ENCODE results near the gene RBM15.

The RBM15 gene

DNA sequence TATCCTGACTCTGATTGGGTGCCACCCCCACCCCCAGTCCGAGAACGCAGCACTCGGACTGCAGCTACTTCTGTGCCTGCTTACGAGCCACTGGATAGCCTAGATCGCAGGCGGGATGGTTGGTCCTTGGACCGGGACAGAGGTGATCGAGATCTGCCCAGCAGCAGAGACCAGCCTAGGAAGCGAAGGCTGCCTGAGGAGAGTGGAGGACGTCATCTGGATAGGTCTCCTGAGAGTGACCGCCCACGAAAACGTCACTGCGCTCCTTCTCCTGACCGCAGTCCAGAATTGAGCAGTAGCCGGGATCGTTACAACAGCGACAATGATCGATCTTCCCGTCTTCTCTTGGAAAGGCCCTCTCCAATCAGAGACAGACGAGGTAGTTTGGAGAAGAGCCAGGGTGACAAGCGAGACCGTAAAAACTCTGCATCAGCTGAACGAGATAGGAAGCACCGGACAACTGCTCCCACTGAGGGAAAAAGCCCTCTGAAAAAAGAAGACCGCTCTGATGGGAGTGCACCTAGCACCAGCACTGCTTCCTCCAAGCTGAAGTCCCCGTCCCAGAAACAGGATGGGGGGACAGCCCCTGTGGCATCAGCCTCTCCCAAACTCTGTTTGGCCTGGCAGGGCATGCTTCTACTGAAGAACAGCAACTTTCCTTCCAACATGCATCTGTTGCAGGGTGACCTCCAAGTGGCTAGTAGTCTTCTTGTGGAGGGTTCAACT, 2.1 kb downstream of the RBM15 start:
- no peaks in the 10 kb centered on the region for H3K27me3 ChIP-seq (ENCODE audit: control insufficient read depth, insufficient read depth, low read length)
- H2AFZ ChIP-seq = no peak overlapping the region
- H3K4me2 ChIP-seq (ENCODE audit: low read length) = no peak overlapping the region
- TF ChIP-seq, protein P1, sequence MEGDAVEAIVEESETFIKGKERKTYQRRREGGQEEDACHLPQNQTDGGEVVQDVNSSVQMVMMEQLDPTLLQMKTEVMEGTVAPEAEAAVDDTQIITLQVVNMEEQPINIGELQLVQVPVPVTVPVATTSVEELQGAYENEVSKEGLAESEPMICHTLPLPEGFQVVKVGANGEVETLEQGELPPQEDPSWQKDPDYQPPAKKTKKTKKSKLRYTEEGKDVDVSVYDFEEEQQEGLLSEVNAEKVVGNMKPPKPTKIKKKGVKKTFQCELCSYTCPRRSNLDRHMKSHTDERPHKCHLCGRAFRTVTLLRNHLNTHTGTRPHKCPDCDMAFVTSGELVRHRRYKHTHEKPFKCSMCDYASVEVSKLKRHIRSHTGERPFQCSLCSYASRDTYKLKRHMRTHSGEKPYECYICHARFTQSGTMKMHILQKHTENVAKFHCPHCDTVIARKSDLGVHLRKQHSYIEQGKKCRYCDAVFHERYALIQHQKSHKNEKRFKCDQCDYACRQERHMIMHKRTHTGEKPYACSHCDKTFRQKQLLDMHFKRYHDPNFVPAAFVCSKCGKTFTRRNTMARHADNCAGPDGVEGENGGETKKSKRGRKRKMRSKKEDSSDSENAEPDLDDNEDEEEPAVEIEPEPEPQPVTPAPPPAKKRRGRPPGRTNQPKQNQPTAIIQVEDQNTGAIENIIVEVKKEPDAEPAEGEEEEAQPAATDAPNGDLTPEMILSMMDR (IDR thresholded peaks at IDR 0.05) = no peak
- H3K9ac ChIP-seq = no peak overlapping the region
- no peak overlapping the region for H3K4me3 ChIP-seq (ENCODE audit: low read depth, low read length)
- H3K27ac ChIP-seq = no peak overlapping the region
- H3K79me2 ChIP-seq = peaks cover 10% of the 10 kb centered on the region
- no peaks in the 10 kb centered on the region for H3K36me3 ChIP-seq (ENCODE audit: control insufficient read depth, insufficient read depth, low read length)
- H3K4me1 ChIP-seq = peaks cover 8% of the 10 kb centered on the region
- no peaks in the 10 kb centered on the region for H3K9me3 ChIP-seq (ENCODE audit: control insufficient read depth, low read length)

DNA sequence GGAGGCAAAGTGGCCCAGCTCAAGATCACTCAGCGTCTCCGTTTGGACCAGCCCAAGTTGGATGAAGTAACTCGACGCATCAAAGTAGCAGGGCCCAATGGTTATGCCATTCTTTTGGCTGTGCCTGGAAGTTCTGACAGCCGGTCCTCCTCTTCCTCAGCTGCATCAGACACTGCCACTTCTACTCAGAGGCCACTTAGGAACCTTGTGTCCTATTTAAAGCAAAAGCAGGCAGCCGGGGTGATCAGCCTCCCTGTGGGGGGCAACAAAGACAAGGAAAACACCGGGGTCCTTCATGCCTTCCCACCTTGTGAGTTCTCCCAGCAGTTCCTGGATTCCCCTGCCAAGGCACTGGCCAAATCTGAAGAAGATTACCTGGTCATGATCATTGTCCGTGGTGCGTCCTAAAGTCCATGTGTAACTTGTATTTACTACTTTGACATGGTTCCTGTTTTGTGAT, 2.7 kb downstream of the RBM15 start:
- H3K27me3 ChIP-seq (ENCODE audit: control insufficient read depth, insufficient read depth, low read length) = no peaks in the 10 kb centered on the region
- H3K4me1 ChIP-seq = peaks cover 3% of the 10 kb centered on the region
- no peak overlapping the region for H3K9ac ChIP-seq
- H3K4me2 ChIP-seq (ENCODE audit: low read length) = no peak overlapping the region
- H3K36me3 ChIP-seq (ENCODE audit: control insufficient read depth, insufficient read depth, low read length) = no peaks in the 10 kb centered on the region
- TF ChIP-seq, protein P1 (IDR thresholded peaks at IDR 0.05) = no peak
- H3K27ac ChIP-seq = no peak overlapping the region
- H2AFZ ChIP-seq = no peak overlapping the region
- H3K9me3 ChIP-seq (ENCODE audit: control insufficient read depth, low read length) = no peaks in the 10 kb centered on the region
- H3K79me2 ChIP-seq = peaks cover 12% of the 10 kb centered on the region
- H3K4me3 ChIP-seq (ENCODE audit: low read depth, low read length) = no peak overlapping the region

DNA sequence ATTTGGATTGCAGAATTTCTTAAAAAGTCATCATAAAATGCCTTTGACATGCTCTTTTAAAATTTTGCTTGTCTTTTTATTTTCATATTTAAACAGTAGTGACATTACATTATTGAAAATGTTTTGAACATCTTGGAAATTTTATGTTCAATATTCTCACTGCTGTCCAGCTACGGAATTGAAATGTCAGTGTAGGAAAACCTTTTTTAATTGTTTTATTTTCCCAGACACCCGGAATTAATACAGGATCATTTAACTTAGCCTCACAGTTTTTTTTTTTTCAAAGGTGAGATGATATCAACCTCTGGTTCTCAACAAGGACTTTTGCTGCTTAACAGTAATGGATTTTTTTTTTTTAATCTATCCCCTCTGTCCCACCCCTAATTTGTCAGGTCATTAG, 4.1 kb downstream of the RBM15 start:
- H3K9ac ChIP-seq = no peak overlapping the region
- TF ChIP-seq, protein P1 (IDR thresholded peaks at IDR 0.05) = no peak
- H3K36me3 ChIP-seq (ENCODE audit: control insufficient read depth, insufficient read depth, low read length) = no peaks in the 10 kb centered on the region

DNA sequence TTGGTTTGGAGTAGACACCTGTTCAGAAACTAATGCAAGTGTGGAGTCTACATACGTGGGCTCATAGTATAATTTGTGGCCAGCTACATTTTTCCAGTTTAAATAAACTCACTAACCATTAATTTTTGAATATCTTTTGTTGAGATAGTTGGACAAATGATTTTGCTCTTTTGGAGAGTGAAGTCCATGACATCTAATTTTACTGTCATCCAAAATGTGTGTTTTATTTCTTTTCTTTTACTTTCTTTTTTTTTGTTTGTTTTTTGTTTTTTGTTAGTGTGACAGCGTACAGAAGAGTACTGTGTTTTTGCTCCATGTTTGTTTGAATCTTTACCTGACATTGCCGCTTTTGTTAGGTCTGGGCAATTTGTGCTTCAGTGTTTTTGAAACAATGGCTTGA, 5.0 kb downstream of the RBM15 start:
- no peaks in the 10 kb centered on the region for H3K27me3 ChIP-seq (ENCODE audit: control insufficient read depth, insufficient read depth, low read length)
- no peak overlapping the region for H3K9ac ChIP-seq
- no peak overlapping the region for H2AFZ ChIP-seq
- H3K4me2 ChIP-seq (ENCODE audit: low read length) = no peak overlapping the region
- no peaks in the 10 kb centered on the region for H3K36me3 ChIP-seq (ENCODE audit: control insufficient read depth, insufficient read depth, low read length)
- H3K4me3 ChIP-seq (ENCODE audit: low read depth, low read length) = no peak overlapping the region
- peaks cover 15% of the 10 kb centered on the region for H3K79me2 ChIP-seq
- no peaks in the 10 kb centered on the region for H3K4me1 ChIP-seq
- no peaks in the 10 kb centered on the region for H3K9me3 ChIP-seq (ENCODE audit: control insufficient read depth, low read length)
- TF ChIP-seq, protein P1 (IDR thresholded peaks at IDR 0.05) = no peak
- no peak overlapping the region for H3K27ac ChIP-seq

More for the DNA sequence above, 4.1 kb downstream of the RBM15 start:
- no peaks in the 10 kb centered on the region for H3K27me3 ChIP-seq (ENCODE audit: control insufficient read depth, insufficient read depth, low read length)
- H3K27ac ChIP-seq = no peak overlapping the region
- no peak overlapping the region for H2AFZ ChIP-seq
- H3K4me1 ChIP-seq = no peaks in the 10 kb centered on the region
- H3K79me2 ChIP-seq = peaks cover 15% of the 10 kb centered on the region
- no peak overlapping the region for H3K4me3 ChIP-seq (ENCODE audit: low read depth, low read length)
- no peak overlapping the region for H3K4me2 ChIP-seq (ENCODE audit: low read length)
- H3K9me3 ChIP-seq (ENCODE audit: control insufficient read depth, low read length) = no peaks in the 10 kb centered on the region

DNA sequence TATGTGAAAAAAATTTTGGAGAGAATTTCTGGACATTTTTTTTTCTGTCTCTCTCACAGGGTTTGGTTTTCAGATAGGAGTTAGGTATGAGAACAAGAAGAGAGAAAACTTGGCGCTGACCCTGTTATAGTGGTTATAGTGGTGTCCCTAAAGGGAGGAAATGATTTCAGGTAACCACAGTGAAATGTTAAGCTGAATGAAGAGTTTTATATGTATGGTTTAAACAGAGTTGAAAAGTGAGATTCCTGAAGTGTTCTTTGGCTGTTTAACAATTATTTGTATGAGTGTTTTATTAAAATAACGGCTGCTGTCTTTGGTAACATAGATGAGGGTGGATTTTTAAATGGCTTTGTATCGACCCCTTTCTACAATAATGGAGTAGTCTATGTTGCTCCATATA, 6.3 kb downstream of the RBM15 start:
- TF ChIP-seq, protein P1 (IDR thresholded peaks at IDR 0.05) = no peak
- Histone ChIP-seq H3K79me2 (peaks cover 18% of the 10 kb centered on the region), H3K4me1 (no peaks in the 10 kb centered on the region), H2AFZ (no peak overlapping the region), H3K4me2 (ENCODE audit: low read length) (no peak overlapping the region), H3K9ac (no peak overlapping the region), H3K9me3 (ENCODE audit: control insufficient read depth, low read length) (no peaks in the 10 kb centered on the region), H3K27ac (no peak overlapping the region), H3K4me3 (ENCODE audit: low read depth, low read length) (no peak overlapping the region), H3K36me3 (ENCODE audit: control insufficient read depth, insufficient read depth, low read length) (no peaks in the 10 kb centered on the region), H3K27me3 (ENCODE audit: control insufficient read depth, insufficient read depth, low read length) (no peaks in the 10 kb centered on the region)

Data from parathyroid adenoma (tissue), 2 donors.